OCI-LY3 (cell line): ENCODE measurements around the gene HPCAL1.

Experiments used
- CTCF ChIP-seq: fragments of 200-600, 300-600 bp; sonication (generic); IDR thresholded peaks from 2 replicates; pipeline ENCODE4 v1.5.1; 2014; ENCODE audit warnings: antibody characterized with exemption, low read length, low read depth
- EZH2phosphoT487 ChIP-seq: fragments of 200-600 bp; shearing (Covaris generic); IDR thresholded peaks from 2 replicates; pipeline ENCODE4 v1.6.1; 2018; ENCODE audit warnings: antibody characterized with exemption, mixed run types, low read depth

- TF ChIP-seq CTCF (no peak), EZH2phosphoT487 (no peak)
These were observed 30.2 kb upstream of the HPCAL1 start for GRCh38 chr2:10272464-10272863.
